Ramos (cell line): Measurements from ENCODE around the gene FFAR4.
"Not testable (repeated sequence)": the region's sequence is repeated elsewhere in the genome, so short reads cannot be mapped to it uniquely, and the experiment has no call there.

Source experiments
- in situ Hi-C: fragments of 300-500 bp; cut with MboI; formaldehyde crosslinking; loops from one replicate; pipeline ENCODE4 v1.14.3; 2022; ENCODE audit warnings: low sequenced_read_pairs; ENCODE audit not compliant: unreplicated experiment

The FFAR4 gene

DNA sequence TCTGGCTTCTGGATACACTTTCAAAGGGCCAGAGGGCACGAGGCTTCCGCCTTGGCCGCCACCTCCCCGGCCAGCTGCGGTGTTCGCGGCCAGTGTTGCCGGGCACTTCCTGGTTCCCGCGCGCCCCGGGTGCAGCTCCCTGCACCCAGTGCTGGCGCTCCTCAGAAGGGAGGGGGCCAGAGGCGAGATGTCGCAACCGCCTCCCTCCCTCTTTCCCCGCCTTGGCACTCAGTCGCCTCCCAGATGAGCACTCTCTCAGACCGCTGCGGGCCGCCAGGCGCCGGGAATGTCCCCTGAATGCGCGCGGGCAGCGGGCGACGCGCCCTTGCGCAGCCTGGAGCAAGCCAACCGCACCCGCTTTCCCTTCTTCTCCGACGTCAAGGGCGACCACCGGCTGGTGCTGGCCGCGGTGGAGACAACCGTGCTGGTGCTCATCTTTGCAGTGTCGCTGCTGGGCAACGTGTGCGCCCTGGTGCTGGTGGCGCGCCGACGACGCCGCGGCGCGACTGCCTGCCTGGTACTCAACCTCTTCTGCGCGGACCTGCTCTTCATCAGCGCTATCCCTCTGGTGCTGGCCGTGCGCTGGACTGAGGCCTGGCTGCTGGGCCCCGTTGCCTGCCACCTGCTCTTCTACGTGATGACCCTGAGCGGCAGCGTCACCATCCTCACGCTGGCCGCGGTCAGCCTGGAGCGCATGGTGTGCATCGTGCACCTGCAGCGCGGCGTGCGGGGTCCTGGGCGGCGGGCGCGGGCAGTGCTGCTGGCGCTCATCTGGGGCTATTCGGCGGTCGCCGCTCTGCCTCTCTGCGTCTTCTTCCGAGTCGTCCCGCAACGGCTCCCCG is at the start of gene FFAR4:
FFAR4 (plus strand) TSS at position 231 of the 842 bp plus-strand sequence; CDS start at position 287, 56 bp downstream.
- in situ Hi-C loops: loop anchor here (25.0 kb wide), 1 partner anchor 246 kb away; no protein-coding TSS in a partner anchor

DNA sequence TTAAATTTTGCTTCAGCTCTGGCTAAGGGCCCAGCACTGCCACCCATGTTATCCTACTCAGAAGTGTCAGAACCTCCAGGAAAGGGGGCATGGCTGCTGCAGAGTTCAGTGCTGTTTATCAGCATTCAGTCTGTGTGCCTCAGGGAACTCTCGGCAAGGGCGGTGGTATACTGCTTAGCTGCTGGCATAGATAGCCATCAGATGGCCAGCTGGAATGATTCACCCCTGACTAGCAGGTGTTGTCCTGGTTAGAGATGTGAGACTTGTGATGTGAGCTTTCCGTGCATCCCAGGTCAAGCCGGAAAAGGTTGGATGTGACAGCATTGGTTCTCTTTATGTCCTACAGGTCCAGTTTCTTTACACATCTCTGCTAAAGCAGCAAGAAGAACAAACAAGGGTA is 47.9 kb upstream of the FFAR4 start:
- in situ Hi-C loops: no loop called here

DNA sequence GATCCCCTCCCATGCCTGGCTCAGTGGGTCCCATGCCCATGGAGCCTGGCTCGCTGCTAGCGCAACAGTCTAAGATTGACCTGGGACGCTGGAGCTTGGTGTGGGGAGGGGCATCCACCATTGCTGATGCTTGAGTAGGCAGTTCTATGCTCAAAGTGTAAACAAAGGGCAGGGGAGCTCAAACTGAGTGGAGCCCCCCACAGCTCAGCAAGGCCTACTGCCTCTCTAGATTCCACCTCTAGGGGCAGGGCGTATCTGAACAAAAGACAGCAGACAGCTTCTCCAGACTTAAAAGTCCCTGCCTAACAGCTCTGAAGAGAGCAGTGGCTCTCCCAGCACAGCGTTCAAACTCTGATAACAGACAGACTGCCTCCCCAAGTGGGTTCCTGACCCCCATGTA is 31.2 kb upstream of the FFAR4 start:
- in situ Hi-C loops: no loop called here

DNA sequence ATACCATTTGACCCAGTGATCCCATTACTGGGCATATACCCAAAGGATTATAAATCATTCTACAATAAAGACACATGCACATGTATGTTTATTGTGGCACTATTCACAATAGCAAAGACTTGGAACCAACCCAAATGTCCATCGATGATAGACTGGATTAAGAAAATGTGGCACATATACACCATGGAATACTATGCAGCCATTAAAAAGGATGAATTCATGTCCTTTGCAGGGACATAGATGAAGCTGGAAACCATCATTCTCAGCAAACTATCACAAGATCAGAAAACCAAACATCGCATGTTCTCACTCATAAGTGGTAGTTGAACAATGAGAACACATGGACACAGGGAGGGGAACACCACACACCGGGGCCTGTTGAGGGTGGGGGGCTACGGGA is 25.6 kb upstream of the FFAR4 start:
- in situ Hi-C loops: not testable (repeated sequence)

DNA sequence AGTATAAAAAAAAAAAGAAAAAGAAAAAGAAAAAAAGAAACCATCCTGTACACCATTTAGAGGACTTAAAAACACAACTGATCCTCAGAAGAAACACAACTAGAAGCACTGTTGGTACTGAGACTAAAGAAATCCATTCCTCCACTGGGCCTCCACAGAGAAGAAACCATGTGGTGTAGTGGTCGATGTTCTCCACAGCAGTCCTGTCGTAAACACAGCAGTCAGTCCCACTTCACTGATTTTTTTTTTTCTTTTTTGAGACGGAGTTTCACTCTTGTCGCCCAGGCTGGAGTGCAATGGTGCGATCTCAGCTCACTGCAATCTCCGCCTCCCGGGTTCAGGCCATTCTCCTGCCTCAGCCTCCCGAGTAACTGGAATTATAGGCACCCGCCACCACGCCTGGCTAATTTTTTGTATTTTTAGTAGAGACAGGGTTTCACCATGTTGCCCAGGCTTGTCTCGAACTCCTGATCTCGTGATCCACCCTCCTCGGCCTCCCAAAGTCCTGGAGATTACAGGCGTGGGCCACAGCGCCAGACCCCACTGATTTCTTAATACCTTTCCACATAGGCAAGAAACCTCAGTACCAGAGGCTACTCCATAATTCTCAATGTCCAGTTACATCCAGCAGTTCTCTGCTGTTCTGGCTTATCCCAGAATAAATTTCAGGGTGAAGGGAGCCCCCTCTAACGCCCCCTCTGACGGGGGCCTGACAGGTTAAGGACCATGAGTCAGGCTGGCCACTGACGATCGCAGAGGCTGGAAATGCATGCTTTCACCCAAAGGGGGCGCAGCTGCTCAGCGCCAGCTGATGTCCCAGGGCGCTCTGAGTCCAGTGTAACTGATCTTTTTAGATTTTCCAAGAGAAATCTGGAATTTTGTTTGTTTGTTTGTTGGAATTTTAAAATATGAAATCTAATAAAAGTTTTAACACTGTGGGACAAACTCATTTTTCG is 24.8 kb upstream of the FFAR4 start:
- in situ Hi-C loops: no loop called here

DNA sequence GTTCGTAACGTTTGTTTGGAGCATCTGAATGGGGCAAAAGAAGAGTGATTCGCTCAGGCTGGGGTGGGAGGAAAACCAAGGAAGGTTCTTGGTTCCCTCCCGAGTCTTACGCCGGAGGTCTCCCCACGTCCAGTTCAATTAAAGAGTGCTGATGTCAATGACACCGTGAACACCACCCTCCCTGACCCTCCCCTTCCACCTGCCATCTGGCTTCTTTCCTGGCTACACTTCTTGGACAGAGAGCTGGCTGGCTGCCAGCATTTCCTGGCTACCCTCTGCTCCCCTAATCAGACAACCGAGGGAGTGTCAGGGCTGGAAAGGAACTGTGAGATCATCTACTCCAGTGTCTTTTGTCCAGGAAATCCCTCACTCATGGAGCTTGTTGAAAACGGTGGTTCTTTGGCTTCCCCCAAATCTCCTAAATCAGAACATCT is 24.1 kb upstream of the FFAR4 start:
- in situ Hi-C loops: no loop called here

DNA sequence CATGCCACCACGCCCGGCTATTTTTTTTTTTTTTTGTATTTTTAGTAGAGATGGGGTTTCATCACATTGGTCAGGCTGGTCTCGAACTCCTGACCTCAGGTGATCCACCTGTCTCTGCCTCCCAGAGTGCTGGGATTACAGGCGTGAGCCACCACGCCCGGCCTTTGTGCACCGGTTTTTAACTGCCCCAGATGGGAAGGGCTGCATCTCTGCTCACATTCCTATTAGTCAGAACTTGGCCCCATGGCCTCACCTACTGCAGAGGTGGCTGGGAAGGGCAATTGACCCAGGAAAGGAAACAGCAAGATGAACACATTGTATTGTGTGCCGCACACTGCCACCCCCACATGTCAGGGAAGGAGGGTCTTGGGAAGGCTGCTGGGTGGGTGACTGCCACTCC is 19.5 kb upstream of the FFAR4 start:
- in situ Hi-C loops: not testable (repeated sequence)

DNA sequence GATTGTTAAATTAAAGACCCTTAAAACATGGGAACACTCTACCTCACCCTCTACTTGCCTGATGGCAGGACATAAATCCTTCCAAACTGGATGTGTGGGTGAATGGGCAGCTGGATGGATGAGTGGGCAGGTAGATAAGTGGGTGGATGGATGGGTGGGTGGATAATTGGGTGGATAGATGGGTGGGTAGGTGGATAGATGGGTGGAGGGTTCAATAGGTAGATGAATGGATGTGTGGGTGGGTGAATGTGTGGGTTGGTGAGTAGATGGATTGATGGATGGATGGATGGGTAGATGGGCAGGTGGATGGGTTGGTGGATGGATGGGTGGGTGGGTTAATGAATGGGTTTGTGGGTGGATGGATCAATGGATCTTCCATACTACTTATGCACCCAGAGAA is 18.9 kb upstream of the FFAR4 start:
- in situ Hi-C loops: no loop called here

DNA sequence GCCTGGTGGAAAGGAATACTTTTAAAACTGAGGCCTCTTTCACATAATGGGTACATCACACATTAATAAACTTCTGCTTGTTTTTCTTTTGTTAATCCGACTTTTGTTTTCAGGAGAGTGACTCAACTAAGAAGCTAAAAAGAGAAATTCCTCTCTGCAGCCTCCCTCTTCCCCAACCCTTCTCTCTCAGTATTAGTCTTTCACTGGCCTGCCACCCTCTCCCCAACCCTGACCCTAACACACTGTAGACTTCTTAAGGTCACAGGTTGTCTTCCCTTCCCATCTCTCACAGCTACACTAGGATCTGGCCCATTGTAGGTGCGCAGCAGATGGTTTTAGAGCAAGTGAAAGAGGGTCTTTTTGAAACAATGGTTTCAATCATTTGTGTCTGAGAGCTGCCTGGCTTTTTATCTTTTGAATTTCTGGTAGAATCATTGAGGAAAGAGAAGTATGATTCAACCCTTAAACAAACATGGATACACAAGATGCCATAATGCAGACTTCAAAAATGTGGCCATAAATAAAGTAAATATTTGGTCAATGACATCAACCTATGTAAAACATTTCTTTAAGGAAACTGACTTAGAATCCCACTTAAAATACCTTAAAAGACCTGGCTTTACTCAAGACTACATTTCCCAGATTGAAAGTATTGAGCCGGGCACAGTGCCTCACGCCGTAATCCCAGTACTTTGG is 17.9 kb upstream of the FFAR4 start:
- in situ Hi-C loops: no loop called here

DNA sequence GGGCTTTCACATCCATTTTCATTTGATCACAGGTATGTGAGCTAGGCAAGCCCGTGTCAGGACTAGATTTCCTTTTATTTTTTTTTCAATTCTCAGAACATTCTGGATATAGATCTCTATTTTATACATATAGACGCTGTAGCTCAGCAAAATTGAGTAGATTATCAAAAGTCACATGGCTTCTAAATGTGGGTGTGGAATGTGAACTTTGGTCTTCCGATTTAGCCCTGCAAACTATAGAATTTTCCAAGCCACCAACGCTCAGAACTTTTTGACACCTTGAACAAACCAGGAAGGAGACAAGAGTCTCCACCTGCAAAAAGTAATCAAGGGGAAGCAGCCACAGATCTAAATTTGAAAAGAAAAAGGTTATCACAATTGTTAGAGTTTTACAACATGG is 15.9 kb upstream of the FFAR4 start:
- in situ Hi-C loops: loop anchor here (25.0 kb wide), 1 partner anchor 262 kb away; no protein-coding TSS in a partner anchor

DNA sequence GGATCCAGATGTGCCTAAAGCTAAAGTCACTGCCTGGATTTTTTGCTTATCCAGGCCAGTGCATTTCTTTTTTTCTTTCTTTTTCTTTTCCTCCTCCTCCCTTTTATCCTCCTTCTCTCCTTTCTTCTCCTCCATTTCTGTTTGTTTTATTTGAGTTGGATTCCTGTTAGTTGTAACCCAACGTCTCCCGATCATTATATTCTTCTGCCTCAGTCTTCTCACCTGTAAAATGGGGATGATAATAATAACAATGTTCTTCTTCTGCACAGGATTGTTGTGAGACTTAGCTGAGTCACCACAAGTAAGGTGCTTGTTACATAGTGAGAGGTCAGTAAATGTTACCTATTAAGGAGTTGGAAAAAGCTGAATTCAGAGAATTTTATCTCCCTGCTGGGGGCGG is 13.7 kb upstream of the FFAR4 start:
- in situ Hi-C loops: loop anchor here (25.0 kb wide), 1 partner anchor 260 kb away; no protein-coding TSS in a partner anchor

DNA sequence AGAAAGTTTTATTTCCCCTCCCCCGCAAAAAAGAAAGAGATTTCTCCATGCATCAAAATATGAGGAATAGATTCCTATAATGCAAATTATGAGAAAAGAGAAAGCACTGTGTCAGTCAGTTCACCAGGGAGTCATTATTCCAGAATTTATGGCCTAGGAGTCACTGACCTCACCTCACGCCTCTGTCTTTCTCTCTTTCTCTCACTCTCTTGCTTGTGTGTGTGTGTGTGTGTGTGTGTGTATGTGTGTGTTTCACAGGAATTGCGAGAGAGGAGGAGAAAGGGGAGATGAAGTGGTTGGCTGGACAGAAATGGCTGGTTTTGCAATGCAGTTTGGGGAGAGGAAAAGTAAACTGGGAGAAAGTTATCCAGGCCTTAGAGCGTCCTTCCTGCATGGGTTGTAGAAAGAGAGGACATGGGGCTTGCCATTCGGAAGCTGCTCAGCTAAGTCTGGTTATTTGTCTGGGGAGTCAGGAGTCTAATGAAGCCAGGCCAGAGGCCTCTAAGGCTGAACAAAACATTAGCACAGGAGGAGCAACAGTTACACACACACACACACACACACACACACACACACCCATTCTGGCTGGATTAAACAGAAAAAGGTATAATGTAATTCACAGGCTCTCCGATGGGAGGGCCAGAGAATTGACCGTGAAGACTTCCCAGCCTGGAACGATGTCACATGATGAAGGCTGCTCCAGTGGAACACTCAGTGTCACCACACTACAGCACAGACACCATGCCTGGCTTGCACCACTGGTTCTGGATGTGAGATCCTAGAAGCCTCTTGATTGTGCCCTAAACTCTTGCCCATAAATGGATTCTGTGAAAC is 12.8 kb upstream of the FFAR4 start:
- in situ Hi-C loops: loop anchor here (25.0 kb wide), 1 partner anchor 259 kb away; no protein-coding TSS in a partner anchor

DNA sequence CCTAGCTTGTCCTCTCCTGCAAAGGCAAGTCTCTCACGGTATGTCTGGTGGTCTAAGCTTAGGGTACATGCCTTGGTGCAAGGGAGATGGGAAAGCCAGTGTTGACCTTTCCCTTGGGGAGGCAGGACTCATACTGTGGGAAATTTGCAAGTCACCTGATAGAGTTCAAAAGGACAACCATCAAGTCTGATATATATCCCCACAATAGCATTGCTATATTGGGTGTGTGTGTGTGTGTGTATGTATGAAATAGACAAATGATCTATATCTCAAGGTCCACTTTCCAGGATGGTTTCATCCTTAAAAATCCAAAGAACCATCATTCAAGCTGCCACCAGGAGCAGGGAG is 12.2 kb upstream of the FFAR4 start:
- in situ Hi-C loops: loop anchor here (25.0 kb wide), 1 partner anchor 258 kb away; no protein-coding TSS in a partner anchor

DNA sequence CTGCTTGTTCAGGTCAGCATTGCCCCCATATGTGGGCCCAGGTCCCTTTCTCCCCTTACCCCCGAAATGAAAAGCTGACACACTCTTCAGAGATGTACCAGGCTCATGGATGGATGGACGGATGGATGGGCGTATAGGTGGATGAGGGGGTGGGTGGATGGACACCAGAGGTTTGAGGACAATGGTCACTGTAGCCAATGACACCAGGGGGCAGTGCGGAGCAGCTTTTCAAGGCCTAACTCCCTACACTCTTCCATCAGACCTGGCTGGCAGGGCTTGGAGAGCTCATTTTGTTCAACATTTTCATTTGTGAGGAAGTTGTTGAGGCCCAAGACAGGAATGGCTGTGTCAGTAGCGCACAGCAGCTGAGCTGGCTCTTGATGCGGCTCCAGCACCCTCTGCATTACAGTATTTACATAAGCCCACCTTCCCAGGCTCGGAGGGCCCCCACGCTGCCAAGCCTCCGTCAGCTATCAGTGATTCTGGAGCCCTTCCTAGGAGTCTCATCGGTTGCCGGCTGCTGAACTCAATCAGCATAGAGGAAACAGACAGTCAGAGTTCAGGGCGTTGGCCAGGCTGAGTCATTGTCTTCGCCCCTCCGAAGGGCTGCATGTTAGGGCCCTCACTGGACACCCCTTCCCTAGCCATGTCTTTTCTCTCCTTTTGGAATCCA is 11.6 kb upstream of the FFAR4 start:
- in situ Hi-C loops: loop anchor here (25.0 kb wide), 1 partner anchor 257 kb away; no protein-coding TSS in a partner anchor

DNA sequence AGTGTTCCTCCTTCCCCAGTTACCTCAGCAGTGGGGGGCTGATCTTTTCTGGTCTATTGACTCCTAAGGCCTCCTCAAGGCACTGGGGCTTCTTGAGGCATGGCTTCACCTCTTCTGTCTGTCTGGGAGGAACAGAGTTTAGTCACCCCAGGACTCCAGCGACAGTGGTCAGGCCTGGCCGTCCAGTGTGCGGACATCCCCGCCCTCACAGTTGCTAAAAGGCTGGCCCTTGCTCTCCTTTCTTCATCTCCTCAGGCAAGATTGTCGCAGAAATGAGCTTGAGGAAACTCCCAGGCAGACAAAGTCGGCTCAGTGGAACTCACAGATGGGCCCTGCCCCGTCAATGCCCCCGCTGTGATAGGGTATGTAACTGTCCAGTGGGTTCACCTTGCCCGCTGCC is 7.0 kb upstream of the FFAR4 start:
- in situ Hi-C loops: loop anchor here (25.0 kb wide), 1 partner anchor 253 kb away; no protein-coding TSS in a partner anchor

DNA sequence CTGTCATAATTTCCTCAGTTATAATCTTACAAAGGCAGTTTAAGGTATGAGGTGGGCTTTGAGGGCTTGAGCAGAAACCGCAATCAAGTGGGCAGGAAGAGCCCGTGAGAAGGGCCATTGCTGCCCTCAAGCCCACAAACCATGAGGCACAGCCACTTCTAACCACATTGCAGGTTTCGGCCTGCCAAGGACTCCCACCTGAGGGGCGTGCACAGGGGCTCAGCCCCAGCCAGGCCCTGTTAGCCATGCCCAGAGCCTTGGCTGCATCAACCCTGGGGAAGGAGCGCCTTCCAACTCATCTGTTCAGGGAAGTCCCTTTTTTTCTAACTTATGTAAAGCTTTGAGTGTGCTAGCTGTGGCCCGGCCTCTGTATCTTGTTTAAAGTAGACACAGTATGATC is 5.9 kb upstream of the FFAR4 start:
- in situ Hi-C loops: loop anchor here (25.0 kb wide), 1 partner anchor 252 kb away; no protein-coding TSS in a partner anchor

DNA sequence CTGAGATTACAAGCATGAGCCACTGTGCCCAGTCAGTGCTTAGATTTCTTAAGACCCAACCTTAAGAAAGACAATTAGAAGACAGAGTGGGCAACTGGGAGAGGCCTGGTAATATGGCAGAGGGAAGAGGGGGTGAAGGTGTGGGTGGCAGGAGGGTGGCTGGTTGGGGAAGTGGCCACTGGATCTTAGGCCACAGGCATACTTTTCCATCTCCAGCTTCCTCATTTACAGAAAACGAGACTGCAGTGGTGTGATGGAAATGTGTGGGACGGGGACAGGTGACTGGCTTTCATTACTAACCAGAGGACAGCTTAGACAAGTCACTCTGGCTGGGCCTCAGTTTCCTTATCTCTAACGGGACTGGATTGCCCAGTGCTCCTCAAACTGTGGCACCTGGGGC is 1.0 kb upstream of the FFAR4 start:
- in situ Hi-C loops: loop anchor here (25.0 kb wide), 1 partner anchor 247 kb away; no protein-coding TSS in a partner anchor

DNA sequence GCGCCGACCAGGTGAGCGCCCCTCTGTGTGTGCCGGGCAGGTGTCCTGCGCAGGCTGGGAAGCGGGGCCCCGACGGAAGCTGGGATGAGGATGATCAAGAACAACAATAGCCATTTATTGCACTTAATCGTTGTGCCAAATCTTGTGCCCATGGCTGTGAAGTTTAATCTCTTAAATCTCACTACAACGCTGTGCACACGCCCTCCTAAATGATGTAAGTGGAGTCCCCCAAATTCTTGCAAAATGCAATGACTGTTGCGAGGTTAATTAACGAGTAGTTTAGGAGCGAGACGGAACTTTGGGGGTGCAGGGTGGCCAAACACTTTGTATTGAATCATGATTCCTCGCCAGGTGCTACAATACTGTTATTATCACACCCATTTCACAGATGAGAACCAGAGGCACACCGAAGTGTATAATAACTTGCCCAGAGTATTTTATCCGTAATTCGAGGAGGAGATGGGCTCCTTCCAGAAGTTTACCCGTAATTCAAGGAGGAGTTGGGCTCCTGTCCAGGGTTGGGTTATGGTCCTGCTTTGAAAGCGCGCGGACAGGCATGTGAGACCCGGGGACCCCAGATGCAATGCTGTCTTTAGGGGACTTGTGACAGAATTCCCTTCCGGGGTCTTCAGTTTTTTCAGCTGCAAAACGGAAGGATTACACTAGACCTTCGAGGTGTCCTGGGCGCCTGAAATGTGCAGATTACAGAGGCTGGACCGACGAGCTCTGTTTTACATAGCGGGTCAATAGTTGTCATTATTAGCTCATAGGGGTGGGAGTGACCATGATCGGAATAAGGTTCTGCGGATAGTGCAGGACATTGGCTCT is 1.0 kb downstream of the FFAR4 start:
- in situ Hi-C loops: loop anchor here (25.0 kb wide), 1 partner anchor 245 kb away; no protein-coding TSS in a partner anchor
